Loucy (cell line): ENCODE measurements around the gene SLC9A8.

Source experiments
- EZH2phosphoT487 ChIP-seq: fragments of 200-600 bp; IDR thresholded peaks from 2 replicates; pipeline ENCODE4 v1.6.1; 2018; ENCODE audit warnings: antibody characterized with exemption, mild to moderate bottlenecking, moderate library complexity, borderline replicate concordance
- TF ChIP-seq, protein P1 (sequence below): fragments of 200-600 bp; sonication (generic); conservative IDR thresholded peaks from 2 replicates; pipeline ENCODE4 v1.5.1; 2014; ENCODE audit warnings: mild to moderate bottlenecking, antibody characterized with exemption, low read length

DNA sequence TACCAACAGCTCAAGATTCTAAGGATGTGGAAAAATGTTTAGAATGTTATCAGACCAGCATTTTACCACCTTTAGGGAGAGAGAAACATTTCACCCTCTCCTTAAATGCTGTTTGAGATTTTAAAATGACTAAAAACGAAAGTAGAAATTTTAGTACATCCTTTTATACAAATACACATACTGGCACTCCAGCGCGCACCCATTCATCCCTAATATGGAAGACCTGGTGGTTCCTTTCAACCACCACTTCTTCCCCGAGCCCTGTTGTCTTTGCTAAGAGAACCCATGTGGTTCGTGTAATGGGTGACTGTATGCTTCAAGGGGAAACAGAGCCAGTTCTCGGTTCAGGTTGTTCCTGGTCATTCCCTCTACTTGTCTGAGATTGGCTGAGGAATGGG, 81.4 kb downstream of the SLC9A8 start:
- TF ChIP-seq, protein P1, sequence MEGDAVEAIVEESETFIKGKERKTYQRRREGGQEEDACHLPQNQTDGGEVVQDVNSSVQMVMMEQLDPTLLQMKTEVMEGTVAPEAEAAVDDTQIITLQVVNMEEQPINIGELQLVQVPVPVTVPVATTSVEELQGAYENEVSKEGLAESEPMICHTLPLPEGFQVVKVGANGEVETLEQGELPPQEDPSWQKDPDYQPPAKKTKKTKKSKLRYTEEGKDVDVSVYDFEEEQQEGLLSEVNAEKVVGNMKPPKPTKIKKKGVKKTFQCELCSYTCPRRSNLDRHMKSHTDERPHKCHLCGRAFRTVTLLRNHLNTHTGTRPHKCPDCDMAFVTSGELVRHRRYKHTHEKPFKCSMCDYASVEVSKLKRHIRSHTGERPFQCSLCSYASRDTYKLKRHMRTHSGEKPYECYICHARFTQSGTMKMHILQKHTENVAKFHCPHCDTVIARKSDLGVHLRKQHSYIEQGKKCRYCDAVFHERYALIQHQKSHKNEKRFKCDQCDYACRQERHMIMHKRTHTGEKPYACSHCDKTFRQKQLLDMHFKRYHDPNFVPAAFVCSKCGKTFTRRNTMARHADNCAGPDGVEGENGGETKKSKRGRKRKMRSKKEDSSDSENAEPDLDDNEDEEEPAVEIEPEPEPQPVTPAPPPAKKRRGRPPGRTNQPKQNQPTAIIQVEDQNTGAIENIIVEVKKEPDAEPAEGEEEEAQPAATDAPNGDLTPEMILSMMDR = no peak
- TF ChIP-seq EZH2phosphoT487 = no peak
